ENCODE results near the gene ASB15. TPM values are rescaled to one million over a fixed set of nuclear protein-coding genes. Genes with fewer than 3 reads are reported as not detected.

The ASB15 gene
- total RNA-seq, 3 donors from 2014 or later, result 0.15 TPM; not detected in 2

GRCh38 chr7:123570390-123571182 is 31.0 kb upstream of the ASB15 start:
- no peak for TF ChIP-seq POLR2AphosphoS5 (IDR thresholded peaks at IDR 0.05)
- TF ChIP-seq POLR2A (IDR thresholded peaks at IDR 0.05), result no peak
- TF ChIP-seq, protein P1, sequence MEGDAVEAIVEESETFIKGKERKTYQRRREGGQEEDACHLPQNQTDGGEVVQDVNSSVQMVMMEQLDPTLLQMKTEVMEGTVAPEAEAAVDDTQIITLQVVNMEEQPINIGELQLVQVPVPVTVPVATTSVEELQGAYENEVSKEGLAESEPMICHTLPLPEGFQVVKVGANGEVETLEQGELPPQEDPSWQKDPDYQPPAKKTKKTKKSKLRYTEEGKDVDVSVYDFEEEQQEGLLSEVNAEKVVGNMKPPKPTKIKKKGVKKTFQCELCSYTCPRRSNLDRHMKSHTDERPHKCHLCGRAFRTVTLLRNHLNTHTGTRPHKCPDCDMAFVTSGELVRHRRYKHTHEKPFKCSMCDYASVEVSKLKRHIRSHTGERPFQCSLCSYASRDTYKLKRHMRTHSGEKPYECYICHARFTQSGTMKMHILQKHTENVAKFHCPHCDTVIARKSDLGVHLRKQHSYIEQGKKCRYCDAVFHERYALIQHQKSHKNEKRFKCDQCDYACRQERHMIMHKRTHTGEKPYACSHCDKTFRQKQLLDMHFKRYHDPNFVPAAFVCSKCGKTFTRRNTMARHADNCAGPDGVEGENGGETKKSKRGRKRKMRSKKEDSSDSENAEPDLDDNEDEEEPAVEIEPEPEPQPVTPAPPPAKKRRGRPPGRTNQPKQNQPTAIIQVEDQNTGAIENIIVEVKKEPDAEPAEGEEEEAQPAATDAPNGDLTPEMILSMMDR (IDR thresholded peaks at IDR 0.05), result no peak
- Histone ChIP-seq H3K4me1 (no peaks in the 10 kb centered on the region), H3K36me3 (no peaks in the 10 kb centered on the region), H3K9me3 (no peaks in the 10 kb centered on the region), H3K27ac (no peak overlapping the region), H3K4me3 (no peak overlapping the region), H3K27me3 (no peaks in the 10 kb centered on the region)
- intact Hi-C loops (cut with DNase I; ENCODE audit: low total_unique reads), result no loop called here
- DNase-seq (ENCODE audit: low spot score in 2 of 2), result no peak

DNA sequence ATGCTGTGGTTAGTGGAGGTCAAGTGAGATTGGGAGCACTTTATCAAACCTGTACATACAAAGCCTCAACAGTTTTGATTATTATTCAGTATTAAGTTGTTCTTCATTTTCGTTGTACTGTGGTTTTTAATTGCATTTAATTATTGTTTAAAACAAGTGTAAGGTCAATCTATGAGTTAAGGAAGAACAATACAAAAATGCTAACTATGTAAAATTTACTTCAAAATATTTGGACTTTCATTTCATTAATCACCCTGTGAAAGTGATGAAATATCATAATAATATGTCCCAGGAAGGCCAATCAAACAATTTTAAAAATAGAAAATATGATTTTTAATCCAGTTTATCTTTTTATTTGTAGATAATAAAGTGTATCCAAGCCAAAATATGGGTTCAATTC is 30.4 kb upstream of the ASB15 start:
- TF ChIP-seq POLR2AphosphoS5 (IDR thresholded peaks at IDR 0.05) (no peak), POLR2A (IDR thresholded peaks at IDR 0.05) (no peak)
- TF ChIP-seq, protein P1 (IDR thresholded peaks at IDR 0.05), result no peak
- H3K4me3 ChIP-seq, result no peak overlapping the region
- H3K36me3 ChIP-seq, result no peaks in the 10 kb centered on the region
- no peak overlapping the region for H3K27ac ChIP-seq
- H3K27me3 ChIP-seq, result no peaks in the 10 kb centered on the region
- no peaks in the 10 kb centered on the region for H3K9me3 ChIP-seq
- intact Hi-C loops (cut with DNase I; ENCODE audit: low total_unique reads), result no loop called here
- H3K4me1 ChIP-seq, result no peaks in the 10 kb centered on the region
- no peak for DNase-seq (ENCODE audit: low spot score in 2 of 2)

- DNase-seq (ENCODE audit: low spot score in 2 of 2), result no peak
- Histone ChIP-seq H3K9me3 (no peaks in the 10 kb centered on the region), H3K4me3 (no peak overlapping the region), H3K36me3 (no peaks in the 10 kb centered on the region), H3K27ac (no peak overlapping the region), H3K4me1 (no peaks in the 10 kb centered on the region), H3K27me3 (no peaks in the 10 kb centered on the region)
- no peak for TF ChIP-seq POLR2A (IDR thresholded peaks at IDR 0.05)
- intact Hi-C loops (cut with DNase I; ENCODE audit: low total_unique reads), result no loop called here
Measured at GRCh38 chr7:123571684-123572083, 29.9 kb upstream of the ASB15 start.

- H3K27me3 ChIP-seq, result no peaks in the 10 kb centered on the region
- no peak for TF ChIP-seq POLR2AphosphoS5 (IDR thresholded peaks at IDR 0.05)
- TF ChIP-seq, protein P1 (IDR thresholded peaks at IDR 0.05), result no peak
- no peak for TF ChIP-seq POLR2A (IDR thresholded peaks at IDR 0.05)
- no peak overlapping the region for H3K27ac ChIP-seq
- H3K36me3 ChIP-seq, result no peaks in the 10 kb centered on the region
- H3K4me3 ChIP-seq, result no peak overlapping the region
- no peaks in the 10 kb centered on the region for H3K4me1 ChIP-seq
- intact Hi-C loops (cut with DNase I; ENCODE audit: low total_unique reads), result no loop called here
- DNase-seq (ENCODE audit: low spot score in 2 of 2), result no peak
- no peaks in the 10 kb centered on the region for H3K9me3 ChIP-seq
Measured at GRCh38 chr7:123573341-123573740, 28.3 kb upstream of the ASB15 start.

DNA sequence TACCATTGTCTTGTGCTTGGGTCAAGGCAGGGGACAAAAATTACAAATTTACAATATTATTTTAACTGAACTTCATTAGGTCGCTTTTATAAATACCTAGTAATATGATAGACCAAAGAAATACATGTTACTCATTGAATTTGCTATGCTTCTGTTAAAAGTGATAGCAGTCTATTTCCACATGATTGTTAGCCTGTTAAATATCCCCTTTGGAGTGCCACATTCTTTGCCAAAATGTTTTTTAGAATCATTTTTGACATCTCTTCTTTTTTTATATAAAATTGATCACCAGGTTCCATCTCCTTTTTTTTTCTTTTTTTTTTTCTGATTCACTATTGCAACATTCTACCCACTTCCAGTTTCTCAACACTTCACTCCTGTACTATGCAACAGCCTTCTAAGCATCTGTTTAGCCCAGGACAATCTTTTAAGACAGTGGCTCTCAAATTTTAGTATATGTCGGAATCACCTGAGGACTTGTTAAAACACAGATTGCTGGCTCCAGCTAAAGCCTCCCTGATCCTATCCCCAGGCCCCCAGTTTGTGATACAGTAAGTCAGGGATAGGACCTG is 27.6 kb upstream of the ASB15 start:
- no peak for DNase-seq (ENCODE audit: low spot score in 2 of 2)
- intact Hi-C loops (cut with DNase I; ENCODE audit: low total_unique reads), result no loop called here
- no peaks in the 10 kb centered on the region for H3K9me3 ChIP-seq
- H3K4me3 ChIP-seq, result no peak overlapping the region
- no peaks in the 10 kb centered on the region for H3K27me3 ChIP-seq
- H3K4me1 ChIP-seq, result no peaks in the 10 kb centered on the region
- TF ChIP-seq POLR2A (IDR thresholded peaks at IDR 0.05) (no peak), POLR2AphosphoS5 (IDR thresholded peaks at IDR 0.05) (no peak)
- TF ChIP-seq, protein P1 (IDR thresholded peaks at IDR 0.05), result no peak
- H3K36me3 ChIP-seq, result no peaks in the 10 kb centered on the region
- no peak overlapping the region for H3K27ac ChIP-seq
